MM.1S (cell line): ENCODE measurements around the gene SORCS2.

Experiments used
- DNase-seq: peaks from one replicate; pipeline ENCODE4 v3.0.0-alpha.2; 2015
- H2AFZ ChIP-seq: fragments of 300-600 bp; sonication (generic); 2 replicates; pipeline ENCODE4 v1.6.0; 2016; ENCODE audit warnings: antibody characterized with exemption, low read length
- H3F3A ChIP-seq: fragments of 300-600 bp; sonication (generic); 2 replicates; pipeline ENCODE4 v1.6.1; 2016; ENCODE audit warnings: mild to moderate bottlenecking, antibody characterized with exemption, low read length, moderate library complexity, mixed read lengths; ENCODE audit not compliant: insufficient read depth
- H3K27ac ChIP-seq: fragments of 300-600 bp; sonication (generic); 2 replicates; pipeline ENCODE4 v1.5.1; 2016; ENCODE audit warnings: mild to moderate bottlenecking, low read length
- H3K27me3 ChIP-seq: fragments of 300-600 bp; sonication (generic); replicated peaks from 2 replicates; pipeline ENCODE4 v1.6.0; 2016; ENCODE audit warnings: low read length; ENCODE audit not compliant: insufficient read depth
- H3K36me3 ChIP-seq: fragments of 300-600 bp; sonication (generic); replicated peaks from 2 replicates; pipeline ENCODE4 v1.6.1; 2016; ENCODE audit warnings: mild to moderate bottlenecking, low read length, mixed read lengths; ENCODE audit not compliant: insufficient read depth
- H3K4me1 ChIP-seq: fragments of 300-600 bp; sonication (generic); 2 replicates; pipeline ENCODE4 v1.6.1; 2016; ENCODE audit warnings: low read length, mixed read lengths
- H3K4me2 ChIP-seq: fragments of 300-600 bp; sonication (generic); 2 replicates; pipeline ENCODE4 v1.6.0; 2016; ENCODE audit warnings: low read depth, low read length
- H3K4me3 ChIP-seq: fragments of 300-600 bp; sonication (generic); 2 replicates; pipeline ENCODE4 v1.5.1; 2016; ENCODE audit warnings: low read length, mixed read lengths
- H3K79me2 ChIP-seq: fragments of 300-600 bp; sonication (generic); 2 replicates; pipeline ENCODE4 v1.6.1; 2016; ENCODE audit warnings: mixed run types, low read length, mixed read lengths
- H3K9ac ChIP-seq: fragments of 300-600 bp; sonication (generic); 2 replicates; pipeline ENCODE4 v1.6.1; 2016; ENCODE audit warnings: low read length, mixed read lengths
- H3K9me2 ChIP-seq: fragments of 300-600 bp; sonication (generic); replicated peaks from 2 replicates; pipeline ENCODE4 v1.6.1; 2016; ENCODE audit warnings: mild to moderate bottlenecking, low read length, mixed read lengths; ENCODE audit not compliant: insufficient read depth
- H3K9me3 ChIP-seq: fragments of 300-600 bp; sonication (generic); replicated peaks from 2 replicates; pipeline ENCODE4 v1.6.1; 2016; ENCODE audit warnings: mild to moderate bottlenecking, low read length, mixed read lengths; ENCODE audit not compliant: insufficient read depth
- H4K20me1 ChIP-seq: fragments of 300-600 bp; sonication (generic); 2 replicates; pipeline ENCODE4 v1.6.1; 2016; ENCODE audit warnings: mild to moderate bottlenecking, low read length, moderate library complexity, mixed read lengths; ENCODE audit not compliant: insufficient read depth
- CTCF ChIP-seq: fragments of 300-600 bp; sonication (generic); IDR thresholded peaks from 2 replicates; pipeline ENCODE4 v1.5.1; 2016; ENCODE audit warnings: antibody characterized with exemption, low read length, mixed read lengths
- EZH2 ChIP-seq: fragments of 300-600 bp; sonication (generic); optimal IDR thresholded peaks from 2 replicates; pipeline ENCODE3; 2017; ENCODE audit warnings: low read depth, mild to moderate bottlenecking, antibody characterized with exemption, low read length, mixed read lengths
- EZH2phosphoT487 ChIP-seq: fragments of 300-600 bp; sonication (generic); IDR thresholded peaks from 2 replicates; pipeline ENCODE4 v1.6.1; 2018; ENCODE audit warnings: antibody characterized with exemption, low read length

Gene SORCS2

DNA sequence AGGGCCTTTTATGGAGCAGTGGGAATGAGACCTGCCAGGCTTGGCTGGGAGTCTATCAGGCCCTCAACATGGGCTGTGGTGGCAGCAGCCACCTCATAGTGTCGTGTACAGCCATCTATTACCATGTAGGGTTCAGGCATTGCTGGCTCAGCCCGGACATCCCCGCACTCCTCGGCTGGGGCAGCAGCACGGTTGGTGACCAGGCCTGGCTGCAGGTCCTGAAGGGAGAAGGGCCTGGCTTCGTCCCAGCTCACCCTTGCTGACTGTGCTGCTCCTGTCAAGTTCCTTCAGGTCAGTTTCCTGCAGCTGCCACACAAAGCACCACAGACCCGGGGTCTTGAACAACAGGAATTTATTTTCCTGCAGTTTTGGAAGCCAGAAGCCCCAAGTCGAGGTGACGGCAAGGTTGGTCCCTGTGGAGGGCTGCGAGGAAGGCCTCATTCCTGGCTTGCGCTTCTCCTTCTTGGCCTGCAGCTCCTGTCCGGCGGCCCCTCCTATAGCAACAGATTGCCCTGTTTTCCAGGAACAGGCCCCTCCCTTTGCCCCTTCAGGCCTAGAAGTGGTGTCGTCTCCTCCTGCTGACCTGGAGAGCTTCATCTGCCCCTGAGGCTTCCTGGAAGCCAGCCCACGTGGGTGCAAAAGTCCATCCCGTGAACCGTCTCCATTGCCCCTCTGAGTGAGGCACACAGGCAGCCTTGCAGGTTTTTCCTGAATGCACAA lies 25.2 kb upstream of the SORCS2 start:
- H3K36me3 ChIP-seq, result no peaks in the 10 kb centered on the region
- no peaks in the 10 kb centered on the region for H4K20me1 ChIP-seq
- H3K27ac ChIP-seq, result no peak overlapping the region
- H2AFZ ChIP-seq, result no peak overlapping the region
- no peak for DNase-seq
- no peak overlapping the region for H3K4me2 ChIP-seq
- H3K79me2 ChIP-seq, result no peaks in the 10 kb centered on the region
- no peaks in the 10 kb centered on the region for H3K9me2 ChIP-seq
- no peaks in the 10 kb centered on the region for H3K4me1 ChIP-seq
- H3K27me3 ChIP-seq, result peaks cover 94% of the 10 kb centered on the region
- H3K9ac ChIP-seq, result no peak overlapping the region
- no peak for TF ChIP-seq EZH2
- TF ChIP-seq EZH2phosphoT487, result no peak
- TF ChIP-seq CTCF, result no peak
- H3K4me3 ChIP-seq, result no peak overlapping the region
- no peaks in the 10 kb centered on the region for H3F3A ChIP-seq
- no peaks in the 10 kb centered on the region for H3K9me3 ChIP-seq

DNA sequence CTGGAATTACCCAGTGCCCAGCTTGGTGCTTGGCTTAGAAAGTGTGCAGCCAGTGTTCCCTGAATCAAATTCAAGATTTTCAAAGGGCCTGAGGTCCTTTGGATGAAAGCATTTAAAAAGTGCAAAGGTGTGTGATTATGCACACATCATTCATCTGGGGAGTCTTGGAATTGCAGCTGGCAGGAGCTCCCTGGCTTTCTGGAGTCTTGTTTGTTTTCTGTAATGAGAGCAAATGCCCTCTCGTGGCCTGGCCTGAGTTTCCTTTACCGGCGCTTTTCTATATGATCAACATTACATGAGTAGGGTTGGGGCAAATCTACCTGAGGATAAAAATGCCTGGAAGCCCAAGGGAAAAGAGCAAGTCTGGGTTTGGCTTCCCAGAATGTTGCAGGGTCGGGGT lies 24.6 kb upstream of the SORCS2 start:
- no peaks in the 10 kb centered on the region for H3F3A ChIP-seq
- no peaks in the 10 kb centered on the region for H3K9me2 ChIP-seq
- peaks cover 94% of the 10 kb centered on the region for H3K27me3 ChIP-seq
- TF ChIP-seq CTCF (no peak), EZH2 (no peak), EZH2phosphoT487 (no peak)
- H3K9me3 ChIP-seq, result no peaks in the 10 kb centered on the region
- H3K36me3 ChIP-seq, result no peaks in the 10 kb centered on the region
- H3K9ac ChIP-seq, result no peak overlapping the region
- no peaks in the 10 kb centered on the region for H3K79me2 ChIP-seq
- no peak for DNase-seq
- H4K20me1 ChIP-seq, result no peaks in the 10 kb centered on the region
- no peaks in the 10 kb centered on the region for H3K4me1 ChIP-seq
- no peak overlapping the region for H3K4me3 ChIP-seq
- no peak overlapping the region for H2AFZ ChIP-seq
- no peak overlapping the region for H3K4me2 ChIP-seq
- no peak overlapping the region for H3K27ac ChIP-seq

DNA sequence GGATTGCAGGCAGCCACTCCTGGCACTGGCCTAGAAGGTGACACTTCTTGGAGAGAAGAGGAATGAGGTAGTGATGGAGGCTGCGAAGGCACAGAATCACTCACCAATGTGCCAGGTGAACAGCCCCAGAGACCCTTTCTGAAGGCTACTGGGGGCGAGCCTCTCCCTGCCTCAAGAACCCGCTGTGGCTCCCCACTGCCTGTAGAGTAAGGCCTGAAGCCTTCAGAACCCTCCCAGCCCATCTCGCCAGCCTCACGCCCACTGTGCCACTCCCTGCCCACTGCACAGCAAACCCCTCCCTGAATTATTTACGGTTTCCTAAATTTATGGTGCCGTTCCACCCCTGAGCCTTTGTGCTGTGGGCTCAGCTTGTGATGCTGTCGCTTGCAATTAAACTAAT lies 24.2 kb upstream of the SORCS2 start:
- Histone ChIP-seq H3K79me2 (no peaks in the 10 kb centered on the region), H3K4me1 (no peaks in the 10 kb centered on the region)

More for the DNA sequence above, 24.2 kb upstream of the SORCS2 start:
- Histone ChIP-seq H3K9me2 (no peaks in the 10 kb centered on the region), H3K36me3 (no peaks in the 10 kb centered on the region), H3K4me3 (no peak overlapping the region), H3K27ac (no peak overlapping the region), H3K9ac (no peak overlapping the region), H3K4me2 (no peak overlapping the region), H4K20me1 (no peaks in the 10 kb centered on the region), H3F3A (no peaks in the 10 kb centered on the region), H2AFZ (no peak overlapping the region), H3K9me3 (no peaks in the 10 kb centered on the region), H3K27me3 (peaks cover 94% of the 10 kb centered on the region)
- TF ChIP-seq EZH2phosphoT487 (no peak), CTCF (no peak), EZH2 (no peak)
- no peak for DNase-seq
